Type B pancreatic cell (in vitro differentiated cells): Measurements from ENCODE around the gene ZNF22. TPM values are rescaled to one million over a fixed set of nuclear protein-coding genes. Genes with fewer than 3 reads are reported as not detected.
A peak's percentile ranks its signal among the peaks of the same experiment; 100 is the strongest.

ENCODE experiments used
- DNase-seq: peaks from one replicate; pipeline ENCODE4 v3.0.0; 2021; ENCODE audit warnings: mixed read lengths; ENCODE audit not compliant: unreplicated experiment; ENCODE audit errors: extremely low spot score
- H3K27ac Mint-ChIP-seq: 2 replicates; pipeline ENCODE4 v1.8.0; 2021; ENCODE audit warnings: mild to moderate bottlenecking, mixed read lengths
- H3K27me3 Mint-ChIP-seq: 2 replicates; pipeline ENCODE4 v1.8.0; 2021; ENCODE audit warnings: mixed read lengths
- H3K36me3 Mint-ChIP-seq: 2 replicates; pipeline ENCODE4 v1.8.0; 2021; ENCODE audit warnings: mixed read lengths
- H3K4me1 Mint-ChIP-seq: one replicate; pipeline ENCODE4 v1.8.0; 2021; ENCODE audit warnings: mixed read lengths; ENCODE audit not compliant: unreplicated experiment
- H3K4me3 Mint-ChIP-seq: 2 replicates; pipeline ENCODE4 v1.8.0; 2021; ENCODE audit warnings: mild to moderate bottlenecking, mixed read lengths
- H3K9me3 Mint-ChIP-seq: 2 replicates; pipeline ENCODE4 v1.8.0; 2021; ENCODE audit warnings: mixed read lengths
- total RNA-seq: library from RNA; stranded (reverse); gene quantifications from 2 replicates; pipeline ENCODE4 v1.2.1, GENCODE V29; 2021; ENCODE audit warnings: low replicate concordance
- TF ChIP-seq, protein P1 (sequence below): fragments of 200-600 bp; sonication (generic); conservative IDR thresholded peaks from 2 replicates; pipeline ENCODE4 v1.5.0; 2021; ENCODE audit warnings: antibody characterized with exemption, mild to moderate bottlenecking

ZNF22 gene
- total RNA-seq, 1 donor from 2014 or later = 39.0 TPM

- TF ChIP-seq, protein P1, sequence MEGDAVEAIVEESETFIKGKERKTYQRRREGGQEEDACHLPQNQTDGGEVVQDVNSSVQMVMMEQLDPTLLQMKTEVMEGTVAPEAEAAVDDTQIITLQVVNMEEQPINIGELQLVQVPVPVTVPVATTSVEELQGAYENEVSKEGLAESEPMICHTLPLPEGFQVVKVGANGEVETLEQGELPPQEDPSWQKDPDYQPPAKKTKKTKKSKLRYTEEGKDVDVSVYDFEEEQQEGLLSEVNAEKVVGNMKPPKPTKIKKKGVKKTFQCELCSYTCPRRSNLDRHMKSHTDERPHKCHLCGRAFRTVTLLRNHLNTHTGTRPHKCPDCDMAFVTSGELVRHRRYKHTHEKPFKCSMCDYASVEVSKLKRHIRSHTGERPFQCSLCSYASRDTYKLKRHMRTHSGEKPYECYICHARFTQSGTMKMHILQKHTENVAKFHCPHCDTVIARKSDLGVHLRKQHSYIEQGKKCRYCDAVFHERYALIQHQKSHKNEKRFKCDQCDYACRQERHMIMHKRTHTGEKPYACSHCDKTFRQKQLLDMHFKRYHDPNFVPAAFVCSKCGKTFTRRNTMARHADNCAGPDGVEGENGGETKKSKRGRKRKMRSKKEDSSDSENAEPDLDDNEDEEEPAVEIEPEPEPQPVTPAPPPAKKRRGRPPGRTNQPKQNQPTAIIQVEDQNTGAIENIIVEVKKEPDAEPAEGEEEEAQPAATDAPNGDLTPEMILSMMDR = no peak
- DNase-seq = no peak
- peak overlapping the region; percentile 99 for H3K27ac Mint-ChIP-seq
- peaks cover 3% of the 10 kb centered on the region for H3K36me3 Mint-ChIP-seq
- no peaks in the 10 kb centered on the region for H3K27me3 Mint-ChIP-seq
- H3K9me3 Mint-ChIP-seq = no peaks in the 10 kb centered on the region
- peaks cover 45% of the 10 kb centered on the region for H3K4me1 Mint-ChIP-seq
- H3K4me3 Mint-ChIP-seq = peak overlapping the region; percentile 23
These were observed 20.2 kb upstream of the ZNF22 start for GRCh38 chr10:44980309-44981171.

- Mint-ChIP-seq H3K36me3 (peaks cover 3% of the 10 kb centered on the region), H3K27me3 (no peaks in the 10 kb centered on the region), H3K27ac (peak overlapping the region; percentile 99), H3K4me3 (peak overlapping the region; percentile 23), H3K4me1 (peaks cover 40% of the 10 kb centered on the region), H3K9me3 (no peaks in the 10 kb centered on the region)
- TF ChIP-seq, protein P1 = no peak
- no peak for DNase-seq
These were observed 19.3 kb upstream of the ZNF22 start for GRCh38 chr10:44981172-44982113.

GRCh38 chr10:44982114-44982460, 18.6 kb upstream of the ZNF22 start:
- no peak for DNase-seq
- Mint-ChIP-seq H3K27ac (no peak overlapping the region), H3K27me3 (no peaks in the 10 kb centered on the region), H3K4me1 (peaks cover 33% of the 10 kb centered on the region), H3K4me3 (no peak overlapping the region), H3K9me3 (no peaks in the 10 kb centered on the region), H3K36me3 (peaks cover 1% of the 10 kb centered on the region)
- TF ChIP-seq, protein P1 = no peak

DNA sequence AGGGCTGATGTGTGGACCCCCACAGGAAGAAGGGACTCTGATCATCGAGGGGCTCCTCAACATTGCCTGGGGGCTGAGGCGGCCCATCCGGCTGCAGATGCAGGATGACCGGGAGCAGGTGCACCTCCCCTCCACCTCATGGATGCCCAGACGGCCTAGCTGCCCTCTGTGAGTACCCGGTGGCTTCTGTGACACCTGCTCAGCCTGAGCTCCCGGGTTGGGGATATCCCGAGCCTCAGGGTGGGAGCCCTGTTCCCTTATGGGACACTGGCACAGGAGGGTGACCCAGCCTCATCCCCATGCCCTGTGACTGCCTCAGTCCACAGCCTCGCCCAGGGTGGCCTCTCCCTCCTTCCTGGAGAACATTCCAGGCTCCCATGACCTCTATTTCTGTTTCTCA, 18.2 kb upstream of the ZNF22 start:
- no peaks in the 10 kb centered on the region for H3K36me3 Mint-ChIP-seq
- DNase-seq = no peak
- H3K9me3 Mint-ChIP-seq = no peaks in the 10 kb centered on the region
- no peak overlapping the region for H3K27ac Mint-ChIP-seq
- H3K27me3 Mint-ChIP-seq = no peaks in the 10 kb centered on the region
- peaks cover 32% of the 10 kb centered on the region for H3K4me1 Mint-ChIP-seq
- TF ChIP-seq, protein P1 = no peak
- H3K4me3 Mint-ChIP-seq = no peak overlapping the region

- H3K4me3 Mint-ChIP-seq = no peak overlapping the region
- peaks cover 32% of the 10 kb centered on the region for H3K4me1 Mint-ChIP-seq
- H3K27me3 Mint-ChIP-seq = no peaks in the 10 kb centered on the region
- no peaks in the 10 kb centered on the region for H3K9me3 Mint-ChIP-seq
- no peak for DNase-seq
- peaks cover 1% of the 10 kb centered on the region for H3K36me3 Mint-ChIP-seq
- peak overlapping the region; percentile 63 for H3K27ac Mint-ChIP-seq
- TF ChIP-seq, protein P1 = no peak
These were observed 17.4 kb upstream of the ZNF22 start for GRCh38 chr10:44983066-44983894.
